WERI-Rb-1 (cell line): ENCODE data around the gene PNPLA6.

Experiments
- DNase-seq: peaks from one replicate; pipeline ENCODE4 v3.0.0-alpha.2; 2020
- H3K27ac ChIP-seq: fragments of 250-450 bp; sonication (Bioruptor Pico); 2 replicates; pipeline ENCODE4 v1.5.1; 2020; ENCODE audit warnings: mild to moderate bottlenecking, moderate library complexity
- H3K27me3 ChIP-seq: fragments of 250-450 bp; sonication (Bioruptor Pico); 2 replicates; pipeline ENCODE4 v1.5.1; 2021; ENCODE audit warnings: mild to moderate bottlenecking, low read depth, moderate library complexity; ENCODE audit not compliant: insufficient read depth, severe bottlenecking
- H3K36me3 ChIP-seq: fragments of 250-450 bp; sonication (Bioruptor Pico); 2 replicates; pipeline ENCODE4 v1.5.1; 2020; ENCODE audit warnings: mild to moderate bottlenecking, moderate library complexity
- H3K4me3 ChIP-seq: 2 replicates; pipeline ENCODE4 v1.5.1; 2011; ENCODE audit warnings: low read depth, mild to moderate bottlenecking, control low read depth, low read length
- H3K9me3 ChIP-seq: fragments of 250-450 bp; sonication (Bioruptor Pico); 2 replicates; pipeline ENCODE4 v1.5.1; 2021; ENCODE audit warnings: mild to moderate bottlenecking, moderate library complexity; ENCODE audit not compliant: severe bottlenecking
- TF ChIP-seq, protein P1 (sequence below): IDR thresholded peaks from 2 replicates; pipeline ENCODE4 v1.5.1; 2011; ENCODE audit warnings: low read depth, mild to moderate bottlenecking, control low read depth, inconsistent platforms, low read length

The PNPLA6 gene

DNA sequence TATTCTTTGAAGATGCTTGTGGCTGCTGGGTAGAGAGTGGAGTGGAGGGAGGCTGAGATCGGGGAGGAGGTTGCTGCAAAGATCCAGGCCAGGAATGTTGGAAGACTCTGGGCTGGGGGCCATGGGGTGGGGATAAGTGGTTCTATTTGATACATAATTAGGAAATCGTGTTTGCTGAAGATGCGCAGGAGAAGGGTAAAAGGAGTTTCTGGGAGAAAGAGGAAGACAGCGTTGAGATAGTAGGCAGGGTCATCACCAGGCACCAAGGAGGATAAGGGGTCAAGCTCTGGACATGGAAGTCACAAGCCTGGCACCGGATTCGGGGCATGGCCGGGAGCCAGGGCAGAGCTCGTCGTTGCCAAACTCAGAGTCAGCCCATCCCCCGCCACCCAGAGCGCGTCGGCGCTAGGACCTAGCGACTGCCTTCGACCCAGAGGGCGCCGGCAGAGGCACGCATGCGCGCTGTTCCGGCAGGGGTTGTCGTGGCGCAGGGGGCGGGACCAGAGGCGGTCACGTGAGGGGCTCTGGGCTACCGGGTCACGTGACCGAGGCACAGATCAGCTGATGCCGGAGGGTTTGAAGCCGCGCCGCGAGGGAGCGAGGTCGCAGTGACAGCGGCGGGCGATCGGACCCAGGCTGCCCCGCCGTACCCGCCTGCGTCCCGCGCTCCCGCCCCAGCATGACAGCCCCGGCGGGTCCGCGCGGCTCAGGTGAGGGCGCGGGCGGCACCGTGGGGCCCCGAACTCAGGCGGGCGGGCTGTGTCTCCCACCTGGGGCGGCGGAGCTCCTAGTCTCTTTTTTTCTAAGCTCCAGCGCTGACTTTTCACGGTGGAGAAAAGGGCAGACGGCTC, 13.2 kb upstream of the PNPLA6 start, which contains the start of gene MCOLN1:
MCOLN1 (plus strand) TSS at position 553 of the 851 bp plus-strand sequence; CDS start at position 680, 127 bp downstream.
- Histone ChIP-seq H3K4me3 (peak within 1 kb of the TSS; percentile 59), H3K27me3 (peaks cover 11% of the 10 kb centered on the region), H3K27ac (no peak within 1 kb of the TSS; the same call in none of the 2 replicates), H3K9me3 (no peaks in the 10 kb centered on the region), H3K36me3 (peaks cover 3% of the 10 kb centered on the region)
- DNase-seq = peak; percentile 98
- TF ChIP-seq, protein P1, sequence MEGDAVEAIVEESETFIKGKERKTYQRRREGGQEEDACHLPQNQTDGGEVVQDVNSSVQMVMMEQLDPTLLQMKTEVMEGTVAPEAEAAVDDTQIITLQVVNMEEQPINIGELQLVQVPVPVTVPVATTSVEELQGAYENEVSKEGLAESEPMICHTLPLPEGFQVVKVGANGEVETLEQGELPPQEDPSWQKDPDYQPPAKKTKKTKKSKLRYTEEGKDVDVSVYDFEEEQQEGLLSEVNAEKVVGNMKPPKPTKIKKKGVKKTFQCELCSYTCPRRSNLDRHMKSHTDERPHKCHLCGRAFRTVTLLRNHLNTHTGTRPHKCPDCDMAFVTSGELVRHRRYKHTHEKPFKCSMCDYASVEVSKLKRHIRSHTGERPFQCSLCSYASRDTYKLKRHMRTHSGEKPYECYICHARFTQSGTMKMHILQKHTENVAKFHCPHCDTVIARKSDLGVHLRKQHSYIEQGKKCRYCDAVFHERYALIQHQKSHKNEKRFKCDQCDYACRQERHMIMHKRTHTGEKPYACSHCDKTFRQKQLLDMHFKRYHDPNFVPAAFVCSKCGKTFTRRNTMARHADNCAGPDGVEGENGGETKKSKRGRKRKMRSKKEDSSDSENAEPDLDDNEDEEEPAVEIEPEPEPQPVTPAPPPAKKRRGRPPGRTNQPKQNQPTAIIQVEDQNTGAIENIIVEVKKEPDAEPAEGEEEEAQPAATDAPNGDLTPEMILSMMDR = no peak

DNA sequence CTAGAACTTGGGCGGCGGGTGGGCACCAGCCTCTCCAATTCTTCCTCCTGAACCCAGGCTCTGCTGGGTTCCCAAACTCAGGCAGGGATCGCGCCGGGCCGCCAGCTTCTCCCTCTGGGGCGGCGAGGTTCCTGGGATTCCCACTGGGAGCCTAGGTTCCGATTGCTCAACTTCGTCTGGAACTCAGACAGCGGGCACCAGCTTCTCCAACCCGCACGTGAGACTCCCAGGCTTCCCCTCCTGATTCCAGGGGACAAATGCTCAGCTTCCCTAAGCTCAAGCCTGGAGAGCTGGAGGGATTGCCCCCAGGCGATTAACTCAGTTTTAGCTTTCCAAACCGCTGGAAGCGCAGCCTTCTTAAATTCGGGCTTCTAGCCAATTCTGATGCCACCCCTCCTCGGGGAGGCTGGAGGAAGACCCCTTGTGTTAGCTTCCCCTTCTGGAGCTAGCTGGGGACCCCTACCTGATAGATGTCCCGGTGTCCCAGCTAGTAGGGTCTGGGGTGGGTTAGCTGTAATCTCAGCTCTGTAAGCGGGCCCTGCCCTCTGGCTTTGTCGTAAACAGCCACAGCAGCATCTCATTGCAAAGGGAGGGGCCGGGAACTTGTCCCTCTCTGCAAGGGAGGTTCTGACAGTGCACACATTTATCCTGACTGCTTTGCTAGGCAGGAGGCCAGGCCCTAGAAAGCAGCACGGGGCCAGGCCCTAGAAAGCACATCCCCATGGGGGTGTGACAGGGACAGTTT, 12.4 kb upstream of the PNPLA6 start:
- Histone ChIP-seq H3K9me3 (no peaks in the 10 kb centered on the region), H3K27ac (no peak overlapping the region; the same call in 1 of the 2 replicates), H3K36me3 (peaks cover 3% of the 10 kb centered on the region), H3K27me3 (peaks cover 3% of the 10 kb centered on the region), H3K4me3 (peak overlapping the region; percentile 59)
- TF ChIP-seq, protein P1 = no peak
- no peak for DNase-seq

DNA sequence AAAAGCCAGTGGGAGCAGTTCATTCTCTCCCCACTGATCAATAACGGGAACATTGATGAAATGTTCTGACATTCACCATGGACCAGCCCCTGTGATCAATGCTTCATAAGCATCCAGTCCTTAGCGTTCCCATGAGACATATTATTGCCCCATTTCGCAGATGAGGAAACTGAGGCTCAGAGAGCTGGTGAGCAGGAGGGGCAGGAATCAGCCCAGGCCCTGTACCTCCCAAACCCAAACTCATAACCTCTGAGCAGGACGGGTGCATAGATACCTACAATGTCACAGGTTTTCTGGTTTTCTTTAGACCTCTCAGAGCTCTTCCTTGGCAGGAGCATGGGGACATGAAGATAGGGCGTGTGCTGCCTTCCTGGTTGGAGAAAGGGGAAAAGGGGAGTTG, 11.0 kb upstream of the PNPLA6 start:
- Histone ChIP-seq H3K4me3 (no peak overlapping the region), H3K27me3 (no peaks in the 10 kb centered on the region), H3K9me3 (no peaks in the 10 kb centered on the region), H3K27ac (no peak overlapping the region), H3K36me3 (peaks cover 6% of the 10 kb centered on the region)
- DNase-seq = no peak
- TF ChIP-seq, protein P1 = no peak

DNA sequence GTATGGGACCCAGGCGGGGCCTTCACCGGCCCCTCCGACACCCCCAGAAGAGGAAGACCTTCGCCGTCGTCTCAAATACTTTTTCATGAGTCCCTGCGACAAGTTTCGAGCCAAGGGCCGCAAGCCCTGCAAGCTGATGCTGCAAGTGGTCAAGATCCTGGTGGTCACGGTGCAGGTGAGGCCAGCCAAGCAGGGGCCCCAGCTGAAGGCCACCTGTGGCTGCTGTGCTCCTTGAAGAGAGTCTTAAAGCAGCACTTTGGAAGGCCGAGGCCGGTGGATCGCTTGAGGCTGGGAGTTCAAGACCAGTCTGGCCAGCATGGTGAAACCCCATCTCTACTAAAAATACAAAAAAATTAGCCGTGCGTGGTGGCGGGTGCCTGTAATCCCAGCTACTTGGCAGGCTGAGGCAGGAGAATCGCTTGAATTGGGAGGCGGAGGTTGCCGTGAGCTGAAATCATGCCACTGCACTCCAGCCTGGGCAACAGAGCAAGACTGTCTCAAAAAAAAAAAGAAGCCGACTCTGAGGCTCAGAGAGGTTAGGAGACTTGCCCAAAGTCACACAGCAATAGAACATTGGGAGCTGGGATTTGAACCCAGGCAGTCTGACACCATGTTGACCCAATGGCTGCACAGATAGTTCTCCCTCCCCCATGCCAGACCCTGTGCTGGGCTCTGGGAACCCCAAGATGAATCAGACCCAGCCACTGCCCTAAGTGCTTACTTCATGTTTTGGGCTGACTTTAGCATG, 10.4 kb upstream of the PNPLA6 start:
- TF ChIP-seq, protein P1 = no peak
- no peaks in the 10 kb centered on the region for H3K27me3 ChIP-seq
- H3K27ac ChIP-seq = no peak overlapping the region
- no peaks in the 10 kb centered on the region for H3K9me3 ChIP-seq
- H3K4me3 ChIP-seq = no peak overlapping the region
- H3K36me3 ChIP-seq = peaks cover 6% of the 10 kb centered on the region
- no peak for DNase-seq

DNA sequence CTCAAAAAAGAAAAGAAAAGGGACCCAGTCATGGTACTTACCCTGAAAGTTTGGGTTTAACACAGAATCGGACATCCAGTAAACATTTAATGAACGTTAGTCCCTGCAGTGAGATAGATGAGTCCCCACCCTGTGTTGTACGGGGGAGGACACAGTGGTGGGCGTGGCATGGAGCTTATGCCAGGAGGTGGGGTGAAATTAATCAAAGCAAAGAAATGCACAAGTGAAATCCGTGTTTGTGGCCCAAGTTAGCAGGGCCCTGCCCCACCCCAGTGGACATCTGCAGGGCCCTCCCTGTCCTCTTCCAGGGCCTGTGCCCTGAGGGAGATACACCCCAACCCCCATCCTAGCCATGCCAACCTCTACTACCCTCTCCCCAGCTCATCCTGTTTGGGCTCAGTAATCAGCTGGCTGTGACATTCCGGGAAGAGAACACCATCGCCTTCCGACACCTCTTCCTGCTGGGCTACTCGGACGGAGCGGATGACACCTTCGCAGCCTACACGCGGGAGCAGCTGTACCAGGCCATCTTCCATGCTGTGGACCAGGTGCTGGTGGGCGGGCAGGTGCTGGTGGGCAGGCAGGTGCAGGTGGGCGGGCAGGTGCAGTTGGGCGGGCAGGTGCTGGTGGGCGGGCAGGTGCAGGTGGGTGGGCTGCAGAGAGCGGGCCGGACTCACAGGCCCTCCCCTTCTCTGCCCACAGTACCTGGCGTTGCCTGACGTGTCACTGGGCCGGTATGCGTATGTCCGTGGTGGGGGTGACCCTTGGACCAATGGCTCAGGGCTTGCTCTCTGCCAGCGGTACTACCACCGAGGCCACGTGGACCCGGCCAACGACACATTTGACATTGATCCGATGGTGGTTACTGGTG, 9.2 kb upstream of the PNPLA6 start:
- Histone ChIP-seq H3K27me3 (no peaks in the 10 kb centered on the region), H3K36me3 (peaks cover 6% of the 10 kb centered on the region), H3K4me3 (no peak overlapping the region), H3K9me3 (no peaks in the 10 kb centered on the region), H3K27ac (no peak overlapping the region)
- TF ChIP-seq, protein P1 = no peak
- no peak for DNase-seq
